HepG2 (cell line): ENCODE data around the gene SOX12. TPM values are rescaled to one million over a fixed set of nuclear protein-coding genes. Genes with fewer than 3 reads are reported as not detected.

Experiments used
- AGO1 ChIP-seq: fragments of 200-400 bp; formaldehyde crosslinking; IDR thresholded peaks from 2 replicates; pipeline ENCODE4 v1.6.1; 2017; ENCODE audit warnings: mild to moderate bottlenecking, low read depth, low read length, moderate library complexity; ENCODE audit not compliant: poor library complexity, severe bottlenecking
- CBFB ChIP-seq: sonication (generic); formaldehyde crosslinking; IDR thresholded peaks from 2 replicates; pipeline ENCODE4 v1.4.0; 2020; ENCODE audit warnings: missing genetic modification reagents
- GTF3A ChIP-seq: sonication (generic); formaldehyde crosslinking; conservative IDR thresholded peaks from 2 replicates; pipeline ENCODE4 v1.4.0; 2020; ENCODE audit warnings: mild to moderate bottlenecking, missing genetic modification reagents
- ISL2 ChIP-seq: sonication (generic); formaldehyde crosslinking; IDR thresholded peaks from 2 replicates; pipeline ENCODE4 v1.5.0; 2020; ENCODE audit warnings: missing genetic modification reagents
- KLF13 ChIP-seq: sonication (generic); formaldehyde crosslinking; IDR thresholded peaks from 2 replicates; pipeline ENCODE4 v1.4.0; 2020; ENCODE audit warnings: mild to moderate bottlenecking, missing genetic modification reagents
- MTA3 ChIP-seq: sonication (generic); formaldehyde crosslinking; IDR thresholded peaks from 2 replicates; pipeline ENCODE4 v1.4.0; 2020; ENCODE audit warnings: missing genetic modification reagents
- NFKBIZ ChIP-seq: IDR thresholded peaks from 2 replicates; pipeline ENCODE4 v1.6.1; 2018; ENCODE audit warnings: missing genetic modification reagents, missing compliant biosample characterization
- NONO ChIP-seq, 2 experiments: fragments of 450-650 bp in 1 of 2; sonication (generic) in 1 of 2; formaldehyde crosslinking in 1 of 2; IDR thresholded peaks in 1 of 2; conservative IDR thresholded peaks in 1 of 2; 2 replicates each; pipeline versions ENCODE4 v1.6.1 to v1.8.0; 2017 to 2022; ENCODE audit warnings: mild to moderate bottlenecking in 1 of 2, missing genetic modification reagents in 1 of 2, moderate library complexity in 1 of 2
- PAWR ChIP-seq: sonication (generic); formaldehyde crosslinking; IDR thresholded peaks from 2 replicates; pipeline ENCODE4 v1.4.0; 2020; ENCODE audit warnings: missing genetic modification reagents, mild to moderate bottlenecking, borderline replicate concordance
- TOPORS ChIP-seq: sonication (generic); formaldehyde crosslinking; IDR thresholded peaks from 2 replicates; pipeline ENCODE4 v1.8.0; 2023; ENCODE audit warnings: mild to moderate bottlenecking, missing genetic modification reagents
- XRCC5 ChIP-seq: fragments of 200-400 bp; formaldehyde crosslinking; optimal IDR thresholded peaks from 2 replicates; pipeline ENCODE3; 2017; ENCODE audit warnings: mild to moderate bottlenecking, low read length
- ZFP82 ChIP-seq: sonication (generic); formaldehyde crosslinking; IDR thresholded peaks from 2 replicates; pipeline ENCODE4 v1.5.1; 2020; ENCODE audit warnings: mild to moderate bottlenecking, missing genetic modification reagents, borderline replicate concordance
- ZNF121 ChIP-seq: sonication (generic); formaldehyde crosslinking; IDR thresholded peaks from 2 replicates; pipeline ENCODE4 v1.5.0; 2020; ENCODE audit warnings: mild to moderate bottlenecking, missing genetic modification reagents
- ZNF354B ChIP-seq: sonication (generic); formaldehyde crosslinking; IDR thresholded peaks from 2 replicates; pipeline ENCODE4 v1.8.0; 2022; ENCODE audit warnings: mild to moderate bottlenecking, missing genetic modification reagents
- ZNF468 ChIP-seq: sonication (generic); formaldehyde crosslinking; IDR thresholded peaks from 2 replicates; pipeline ENCODE4 v1.8.0; 2022; ENCODE audit warnings: mild to moderate bottlenecking, moderate library complexity, missing genetic modification reagents
- ZNF501 ChIP-seq: sonication (generic); formaldehyde crosslinking; IDR thresholded peaks from 2 replicates; pipeline ENCODE4 v1.5.1; 2020; ENCODE audit warnings: mild to moderate bottlenecking, moderate library complexity, missing genetic modification reagents
- ZNF615 ChIP-seq: sonication (generic); formaldehyde crosslinking; IDR thresholded peaks from 2 replicates; pipeline ENCODE4 v1.5.0; 2020; ENCODE audit warnings: mild to moderate bottlenecking, missing genetic modification reagents, borderline replicate concordance
- ZNF724P ChIP-seq: sonication (generic); formaldehyde crosslinking; IDR thresholded peaks from 2 replicates; pipeline ENCODE4 v1.8.0; 2022; ENCODE audit warnings: missing genetic modification reagents, borderline replicate concordance
- ZNF747 ChIP-seq: sonication (generic); formaldehyde crosslinking; IDR thresholded peaks from 2 replicates; pipeline ENCODE4 v1.8.1; 2023; ENCODE audit warnings: missing genetic modification reagents, mild to moderate bottlenecking, borderline replicate concordance
- ZSCAN30 ChIP-seq: sonication (generic); formaldehyde crosslinking; IDR thresholded peaks from 2 replicates; pipeline ENCODE4 v1.5.0; 2020; ENCODE audit warnings: mild to moderate bottlenecking, missing genetic modification reagents
- polyA plus RNA-seq, 8 experiments: library from polyadenylated mRNA; depleted of rRNA in 3 of 8; stranded (reverse) in 7 of 8; unstranded in 1 of 8; fragments of >200 nt; fragmentation: Illumina TruSeq in 4 of 8; extraction: Trizol in 4 of 8; gene quantifications; 2 replicates each; pipeline versions ENCODE4 v1.2.1 to v1.2.3, GENCODE V29; 2011 to 2016; ENCODE audit warnings: low read depth in 4 of 8, missing spikeins in 1 of 8, mixed read lengths in 1 of 8; ENCODE audit not compliant: insufficient read depth in 1 of 8
- total RNA-seq, 5 experiments: library from RNA; depleted of rRNA; stranded (reverse); fragments of >200 nt; fragmentation: Illumina TruSeq; extraction: Trizol; gene quantifications; 2 replicates each; pipeline ENCODE4 v1.2.3, GENCODE V29; 2016; ENCODE audit warnings: low read depth in 1 of 5
- TF ChIP-seq, protein P1 (sequence below): sonication (generic); formaldehyde crosslinking; IDR thresholded peaks from 2 replicates; pipeline ENCODE4 v1.8.0; 2023; ENCODE audit warnings: mild to moderate bottlenecking, missing genetic modification reagents
- TF ChIP-seq, protein P2 (sequence below): sonication (generic); formaldehyde crosslinking; IDR thresholded peaks from 2 replicates; pipeline ENCODE4 v1.4.0; 2020; ENCODE audit warnings: mild to moderate bottlenecking, missing genetic modification reagents
- TF ChIP-seq, protein P3 (sequence below): sonication (generic); formaldehyde crosslinking; conservative IDR thresholded peaks from 2 replicates; pipeline ENCODE4 v1.4.0; 2020; ENCODE audit warnings: mild to moderate bottlenecking, missing genetic modification reagents, moderate library complexity
- TF ChIP-seq, protein P4 (sequence below): sonication (generic); formaldehyde crosslinking; IDR thresholded peaks from 2 replicates; pipeline ENCODE4 v1.8.1; 2023; ENCODE audit warnings: missing genetic modification reagents, mild to moderate bottlenecking, borderline replicate concordance

SOX12 gene
- total and polyA plus RNA-seq, 2 of the 13 experiments (the other 11 are each of a cell fraction or from before 2014, with no cell fraction given): 10.0 to 18.7 TPM

DNA sequence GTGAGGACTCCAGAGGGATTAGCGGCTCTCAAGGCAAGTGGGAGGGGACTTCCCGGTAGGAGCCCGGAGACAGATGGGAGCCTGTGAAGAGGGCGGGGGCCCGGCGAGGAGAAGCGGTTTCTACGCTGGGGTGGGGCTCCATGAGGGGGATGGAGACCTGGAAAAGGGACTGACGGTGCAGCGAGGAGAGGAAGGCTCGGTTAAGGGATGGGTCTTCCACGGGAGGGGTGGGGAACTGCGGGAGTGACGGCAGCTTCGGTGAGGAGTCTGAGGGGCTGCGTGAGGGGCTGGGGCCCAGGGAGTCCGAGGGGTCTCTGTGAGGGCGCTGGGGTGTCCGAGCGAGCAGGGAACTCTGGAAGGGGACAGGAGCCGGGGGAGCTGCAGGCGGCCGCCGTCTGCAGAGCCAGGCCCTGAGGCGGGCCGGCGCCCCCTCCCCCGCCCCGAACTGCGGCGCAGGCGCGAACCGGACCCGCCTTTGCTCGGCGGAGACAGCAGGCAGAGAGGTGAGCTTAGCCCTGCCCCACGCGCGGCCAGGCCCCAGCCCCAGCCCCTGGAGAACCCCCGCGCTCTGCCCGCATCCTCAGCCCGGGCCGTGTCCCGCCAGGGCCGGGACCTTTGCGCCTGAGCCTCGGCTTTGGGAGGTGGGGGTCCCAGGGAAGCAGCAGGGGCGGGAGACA lies 21.4 kb downstream of the SOX12 start, which contains the start of gene NRSN2 (continued):
- TF ChIP-seq ZNF121 (CRISPR knock-in tag) (no peak), AGO1 (peak; percentile 40), ZNF747 (CRISPR knock-in tag) (no peak), PAWR (CRISPR knock-in tag) (0 out of 2 replicates have a peak, but pooled peaks have one; percentile 18), ZNF501 (0 out of 2 replicates have a peak, but pooled peaks have one; percentile 8), GTF3A (CRISPR knock-in tag) (peak; percentile 70; the same call in 1 of the 2 replicates), ZSCAN30 (peak; percentile 90), ZNF468 (peak; percentile 93), ZNF615 (CRISPR knock-in tag) (no peak), NFKBIZ (CRISPR knock-in tag) (no peak; the same call in none of the 2 replicates), XRCC5 (peak; percentile 91), NONO (IDR thresholded peaks at IDR 0.05) (no peak), NONO (CRISPR knock-in tag; conservative IDR thresholded peaks at IDR 0.05) (peak; percentile 53; the same call in 1 of the 2 replicates), ISL2 (CRISPR knock-in tag) (no peak), TOPORS (CRISPR knock-in tag) (peak; percentile 37; the same call in 1 of the 2 replicates), ZNF724P (CRISPR knock-in tag) (no peak), ZNF354B (CRISPR knock-in tag) (peak; percentile 51; the same call in 1 of the 2 replicates), MTA3 (CRISPR knock-in tag) (0 out of 2 replicates have a peak, but pooled peaks have one; percentile 82), ZFP82 (peak; percentile 49), KLF13 (CRISPR knock-in tag) (0 out of 2 replicates have a peak, but pooled peaks have one; percentile 11), CBFB (no peak; the same call in 1 of the 2 replicates)
- TF ChIP-seq, protein P1, sequence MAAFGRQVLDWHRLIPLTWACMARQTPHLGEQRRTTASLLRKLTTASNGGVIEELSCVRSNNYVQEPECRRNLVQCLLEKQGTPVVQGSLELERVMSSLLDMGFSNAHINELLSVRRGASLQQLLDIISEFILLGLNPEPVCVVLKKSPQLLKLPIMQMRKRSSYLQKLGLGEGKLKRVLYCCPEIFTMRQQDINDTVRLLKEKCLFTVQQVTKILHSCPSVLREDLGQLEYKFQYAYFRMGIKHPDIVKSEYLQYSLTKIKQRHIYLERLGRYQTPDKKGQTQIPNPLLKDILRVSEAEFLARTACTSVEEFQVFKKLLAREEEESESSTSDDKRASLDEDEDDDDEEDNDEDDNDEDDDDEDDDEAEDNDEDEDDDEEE: no peak; the same call in 1 of the 2 replicates
- TF ChIP-seq, protein P2, sequence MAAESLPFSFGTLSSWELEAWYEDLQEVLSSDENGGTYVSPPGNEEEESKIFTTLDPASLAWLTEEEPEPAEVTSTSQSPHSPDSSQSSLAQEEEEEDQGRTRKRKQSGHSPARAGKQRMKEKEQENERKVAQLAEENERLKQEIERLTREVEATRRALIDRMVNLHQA: no peak
- TF ChIP-seq, protein P3, sequence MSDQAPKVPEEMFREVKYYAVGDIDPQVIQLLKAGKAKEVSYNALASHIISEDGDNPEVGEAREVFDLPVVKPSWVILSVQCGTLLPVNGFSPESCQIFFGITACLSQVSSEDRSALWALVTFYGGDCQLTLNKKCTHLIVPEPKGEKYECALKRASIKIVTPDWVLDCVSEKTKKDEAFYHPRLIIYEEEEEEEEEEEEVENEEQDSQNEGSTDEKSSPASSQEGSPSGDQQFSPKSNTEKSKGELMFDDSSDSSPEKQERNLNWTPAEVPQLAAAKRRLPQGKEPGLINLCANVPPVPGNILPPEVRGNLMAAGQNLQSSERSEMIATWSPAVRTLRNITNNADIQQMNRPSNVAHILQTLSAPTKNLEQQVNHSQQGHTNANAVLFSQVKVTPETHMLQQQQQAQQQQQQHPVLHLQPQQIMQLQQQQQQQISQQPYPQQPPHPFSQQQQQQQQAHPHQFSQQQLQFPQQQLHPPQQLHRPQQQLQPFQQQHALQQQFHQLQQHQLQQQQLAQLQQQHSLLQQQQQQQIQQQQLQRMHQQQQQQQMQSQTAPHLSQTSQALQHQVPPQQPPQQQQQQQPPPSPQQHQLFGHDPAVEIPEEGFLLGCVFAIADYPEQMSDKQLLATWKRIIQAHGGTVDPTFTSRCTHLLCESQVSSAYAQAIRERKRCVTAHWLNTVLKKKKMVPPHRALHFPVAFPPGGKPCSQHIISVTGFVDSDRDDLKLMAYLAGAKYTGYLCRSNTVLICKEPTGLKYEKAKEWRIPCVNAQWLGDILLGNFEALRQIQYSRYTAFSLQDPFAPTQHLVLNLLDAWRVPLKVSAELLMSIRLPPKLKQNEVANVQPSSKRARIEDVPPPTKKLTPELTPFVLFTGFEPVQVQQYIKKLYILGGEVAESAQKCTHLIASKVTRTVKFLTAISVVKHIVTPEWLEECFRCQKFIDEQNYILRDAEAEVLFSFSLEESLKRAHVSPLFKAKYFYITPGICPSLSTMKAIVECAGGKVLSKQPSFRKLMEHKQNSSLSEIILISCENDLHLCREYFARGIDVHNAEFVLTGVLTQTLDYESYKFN (CRISPR knock-in tag): peak; percentile 42; the same call in 1 of the 2 replicates
- TF ChIP-seq, protein P4, sequence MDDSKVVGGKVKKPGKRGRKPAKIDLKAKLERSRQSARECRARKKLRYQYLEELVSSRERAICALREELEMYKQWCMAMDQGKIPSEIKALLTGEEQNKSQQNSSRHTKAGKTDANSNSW (CRISPR knock-in tag): peak; percentile 8; the same call in 1 of the 2 replicates
